Fibroblast of lung (primary cell): ENCODE data around the gene TNFAIP8L1.

Source experiments
- CTCF ChIP-seq, 2 donors: IDR thresholded peaks in 1 of 2; conservative IDR thresholded peaks in 1 of 2; 1 replicate in 1 of 2; 2 replicates in 1 of 2; pipeline ENCODE4 v1.5.1; 2011 to 2012; ENCODE audit warnings: low read length in 2 of 2, control low read depth in 1 of 2, inconsistent platforms in 1 of 2, low read depth in 1 of 2, mild to moderate bottlenecking in 1 of 2
- EZH2 ChIP-seq: IDR thresholded peaks from 2 replicates; pipeline ENCODE4 v1.5.1; 2012; ENCODE audit warnings: low read length, control low read depth, mild to moderate bottlenecking; ENCODE audit errors: missing control alignments

DNA sequence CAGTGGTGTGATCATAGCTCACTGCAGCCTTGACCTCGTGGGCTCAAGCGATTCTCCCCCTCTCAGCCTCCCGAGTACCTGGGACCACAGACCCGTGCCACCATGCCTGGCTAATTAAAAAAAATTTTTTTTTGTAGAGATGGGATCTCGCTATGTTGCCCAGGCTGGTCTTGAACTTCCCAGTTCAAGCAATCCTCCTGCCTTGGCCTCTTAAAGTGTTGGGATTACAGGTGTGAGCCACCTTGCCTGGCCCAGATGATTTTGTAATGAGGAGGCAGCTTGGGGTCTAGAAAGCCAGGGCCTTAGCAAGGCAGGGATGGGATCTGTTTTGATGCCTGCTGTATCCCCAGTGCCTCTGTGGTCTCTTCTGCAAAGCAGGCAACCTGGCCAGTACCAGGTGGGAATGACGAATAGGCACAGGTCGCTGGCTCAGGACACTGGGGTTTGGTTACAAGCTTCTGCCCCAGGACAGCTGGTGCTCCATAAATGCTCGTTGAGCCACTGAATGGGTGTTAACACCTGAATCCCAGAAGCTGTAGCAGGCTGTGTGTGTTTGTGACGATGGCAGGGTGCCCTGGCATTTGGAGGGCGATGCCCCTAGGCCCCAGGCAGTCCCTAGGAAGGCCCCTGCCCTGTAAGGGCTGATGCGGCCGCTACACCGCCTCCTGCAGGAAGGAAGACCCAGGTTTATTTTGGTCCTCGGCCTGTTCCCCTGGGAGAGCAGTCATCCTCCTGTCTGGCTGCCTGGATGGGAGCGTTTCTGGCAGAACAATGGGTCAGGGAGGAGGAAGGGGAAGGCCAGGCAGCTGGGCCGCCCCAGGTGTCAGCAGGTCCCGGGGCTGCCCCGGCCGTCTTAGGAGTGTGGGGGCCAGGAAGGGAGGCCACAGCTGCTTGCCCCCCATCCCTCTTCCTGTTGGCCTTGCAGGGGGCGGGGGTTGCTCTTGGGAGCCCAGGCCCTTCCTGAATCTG, 8.6 kb downstream of the TNFAIP8L1 start:
- TF ChIP-seq CTCF (conservative IDR thresholded peaks at IDR 0.05 in 1 of 2, IDR thresholded peaks at IDR 0.05 in 1 of 2; ENCODE audit: low read depth in 1 of 2, low read length in 2 of 2) = no peak
- no peak for TF ChIP-seq EZH2
